HG03280 (cell line): Measurements from ENCODE around the gene CERS3.

Experiments used
- ATAC-seq: cut with Tn5 transposase; IDR thresholded peaks from one replicate; pipeline ENCODE4 v1.9.1; 2021; ENCODE audit warnings: mild to moderate bottlenecking, moderate library complexity; ENCODE audit not compliant: unreplicated experiment

CERS3 gene

GRCh38 chr15:100528833-100529428 is at the start of gene CERS3:
Gene CERS3 (minus strand): TSS chr15:100528950. CDS start chr15:100501849, 27,101 bp downstream.
- no peak for ATAC-seq

GRCh38 chr15:100573526-100573925 is 44.8 kb upstream of the CERS3 start:
- ATAC-seq: no peak

- no peak for ATAC-seq
Observed at GRCh38 chr15:100572362-100572983, 43.7 kb upstream of the CERS3 start.

- no peak for ATAC-seq
Observed at GRCh38 chr15:100571592-100572167, 42.9 kb upstream of the CERS3 start.

GRCh38 chr15:100570735-100571313 is 42.1 kb upstream of the CERS3 start:
- ATAC-seq: peak; percentile 69

GRCh38 chr15:100570275-100570674 is 41.5 kb upstream of the CERS3 start:
- peak; percentile 15 for ATAC-seq

GRCh38 chr15:100569391-100569790 is 40.6 kb upstream of the CERS3 start:
- no peak for ATAC-seq

GRCh38 chr15:100566850-100567628 is 38.3 kb upstream of the CERS3 start:
- no peak for ATAC-seq

GRCh38 chr15:100565591-100565990 is 36.8 kb upstream of the CERS3 start:
- no peak for ATAC-seq

- ATAC-seq: no peak
Observed at GRCh38 chr15:100560323-100560722, 31.6 kb upstream of the CERS3 start.

- no peak for ATAC-seq
Observed at GRCh38 chr15:100559330-100559729, 30.6 kb upstream of the CERS3 start.

GRCh38 chr15:100558771-100559254 is 30.1 kb upstream of the CERS3 start:
- ATAC-seq: no peak

GRCh38 chr15:100553468-100553867 is 24.7 kb upstream of the CERS3 start:
- no peak for ATAC-seq

- ATAC-seq: no peak
Observed at GRCh38 chr15:100547961-100548360, 19.2 kb upstream of the CERS3 start.

GRCh38 chr15:100544946-100545345 is 16.2 kb upstream of the CERS3 start:
- ATAC-seq: no peak

- ATAC-seq: no peak
Observed at GRCh38 chr15:100544338-100544841, 15.6 kb upstream of the CERS3 start.

- no peak for ATAC-seq
Observed at GRCh38 chr15:100542290-100542689, 13.5 kb upstream of the CERS3 start.

- ATAC-seq: no peak
Observed at GRCh38 chr15:100537331-100537730, 8.6 kb upstream of the CERS3 start.

- ATAC-seq: no peak
Observed at GRCh38 chr15:100536733-100537132, 8.0 kb upstream of the CERS3 start.

GRCh38 chr15:100533886-100534285 is 5.1 kb upstream of the CERS3 start:
- no peak for ATAC-seq

GRCh38 chr15:100531823-100532327 is 3.1 kb upstream of the CERS3 start:
- ATAC-seq: no peak
